GM12878 (cell line): ENCODE data around the gene ZNF716. TPM values are rescaled to one million over a fixed set of nuclear protein-coding genes. Genes with fewer than 3 reads are reported as not detected.

ENCODE experiments used
- ATAC-seq: fragments of 200-7000 bp; cut with Tn5 transposase; 3 replicates; pipeline ENCODE4 v1.9.1; 2020; ENCODE audit warnings: mild to moderate bottlenecking, moderate library complexity
- BruUV-seq: library from RNA; stranded (reverse); fragments of 400-500 nt; replicated peaks from 2 replicates; lab custom pipeline; 2021; lab: Mats Ljungman, UMichigan
- CTCF ChIA-PET: fragments of 300-600 bp; sonication (Branson Sonifier 250); formaldehyde crosslinking; extraction: SDS; loops from one replicate; lab custom pipeline; 2021; ENCODE audit warnings: inconsistent platforms; lab: Yijun Ruan, JAX
- POLR2A ChIA-PET: fragments of 350-600 bp; formaldehyde crosslinking; extraction: SDS; loops from one replicate; lab custom pipeline; 2021; ENCODE audit warnings: inconsistent platforms; lab: Charles Lee
- RAD21 ChIA-PET: fragments of 300-600 bp; sonication (Branson Sonifier 250); formaldehyde crosslinking; loops from one replicate; lab custom pipeline; 2023; ENCODE audit warnings: antibody characterized with exemption; ENCODE audit not compliant: unreplicated experiment; lab: Charles Lee
- SMC1A ChIA-PET: fragments of 300-600 bp; sonication (Branson Sonifier 250); formaldehyde crosslinking; loops from one replicate; lab custom pipeline; 2023; ENCODE audit not compliant: unreplicated experiment, uncharacterized antibody; lab: Charles Lee
- DNase-seq: peaks from one replicate; pipeline ENCODE4 v3.0.0-alpha.2; 2011; ENCODE audit warnings: low read depth, low spot score
- FAIRE-seq: peaks from 3 replicates; lab custom pipeline; 2011; peaks lifted over from hg19 to GRCh38; lab: Jason Lieb, UNC
- H2AFZ ChIP-seq: 2 replicates; pipeline ENCODE4 v1.6.0; 2011; ENCODE audit warnings: low read depth, low read length, control low read depth; ENCODE audit not compliant: control insufficient read depth
- H3K27ac ChIP-seq: 2 replicates; pipeline ENCODE4 v1.5.1; 2011; ENCODE audit warnings: control low read depth; ENCODE audit not compliant: control insufficient read depth, insufficient read depth
- H3K27me3 ChIP-seq, 2 experiments: replicated peaks in 1 of 2; 2 replicates each; pipeline versions ENCODE4 v1.6.0 to v1.6.1; 2011; ENCODE audit warnings: low read length in 1 of 2; ENCODE audit not compliant: control insufficient read depth in 2 of 2, insufficient read depth in 2 of 2
- H3K36me3 ChIP-seq, 2 experiments: 2 replicates each; pipeline ENCODE4 v1.5.1; 2011; ENCODE audit warnings: low read length in 1 of 2; ENCODE audit not compliant: control insufficient read depth in 2 of 2, insufficient read depth in 2 of 2
- H3K4me1 ChIP-seq: 2 replicates; pipeline ENCODE4 v1.6.1; 2011; ENCODE audit warnings: mild to moderate bottlenecking, low read length, moderate library complexity, mixed read lengths; ENCODE audit not compliant: control insufficient read depth, insufficient read depth
- H3K4me2 ChIP-seq: 2 replicates; pipeline ENCODE4 v1.6.0; 2011; ENCODE audit warnings: control low read depth; ENCODE audit not compliant: control insufficient read depth, insufficient read depth
- H3K4me3 ChIP-seq: fragments of 200-600 bp; sonication (generic); 2 replicates; pipeline ENCODE4 v1.5.1; 2016
- H3K79me2 ChIP-seq: 2 replicates; pipeline ENCODE4 v1.6.0; 2011; ENCODE audit warnings: low read length; ENCODE audit not compliant: control insufficient read depth, insufficient read depth
- H3K9ac ChIP-seq: 2 replicates; pipeline ENCODE4 v1.8.0; 2011; ENCODE audit warnings: low read length, control low read depth, mixed read lengths; ENCODE audit not compliant: control insufficient read depth, insufficient read depth
- H3K9me3 ChIP-seq: replicated peaks from 3 replicates; pipeline ENCODE4 v1.5.1; 2011; ENCODE audit warnings: mild to moderate bottlenecking, low read length; ENCODE audit not compliant: control insufficient read depth, insufficient read depth
- H4K20me1 ChIP-seq: 2 replicates; pipeline ENCODE4 v1.6.0; 2011; ENCODE audit not compliant: control insufficient read depth, insufficient read depth
- ASH2L ChIP-seq: fragments of 300-600, 200-600 bp; sonication (generic); IDR thresholded peaks from 2 replicates; pipeline ENCODE4 v1.6.1; 2017; ENCODE audit warnings: low read depth, mild to moderate bottlenecking, borderline replicate concordance
- ATF7 ChIP-seq: fragments of 450-650 bp; IDR thresholded peaks from 2 replicates; pipeline ENCODE4 v1.6.1; 2016; ENCODE audit warnings: low read depth, mild to moderate bottlenecking
- BCL3 ChIP-seq: IDR thresholded peaks from 2 replicates; pipeline ENCODE4 v1.6.1; 2011; ENCODE audit warnings: borderline replicate concordance, low read depth, mild to moderate bottlenecking, moderate library complexity, low read length; ENCODE audit not compliant: insufficient read depth, poor library complexity, severe bottlenecking
- CBFB ChIP-seq: IDR thresholded peaks from 2 replicates; pipeline ENCODE4 v1.6.1; 2016; ENCODE audit warnings: antibody characterized with exemption, low read depth
- CHD4 ChIP-seq: fragments of 200-600 bp; sonication (generic); IDR thresholded peaks from 2 replicates; pipeline ENCODE4 v1.6.1; 2016; ENCODE audit warnings: mild to moderate bottlenecking
- CUX1 ChIP-seq: IDR thresholded peaks from 2 replicates; pipeline ENCODE4 v1.6.1; 2012; ENCODE audit warnings: improper control_type of control experiment, low read depth, low read length; ENCODE audit not compliant: insufficient replicate concordance
- EED ChIP-seq: sonication (generic); IDR thresholded peaks from 2 replicates; pipeline ENCODE4 v1.6.1; 2016; ENCODE audit warnings: antibody characterized with exemption, low read depth
- IKZF1 ChIP-seq: fragments of 450-650 bp; conservative IDR thresholded peaks from 2 replicates; pipeline ENCODE4 v1.6.1; 2017; ENCODE audit warnings: antibody characterized with exemption, mild to moderate bottlenecking
- PML ChIP-seq: IDR thresholded peaks from 2 replicates; pipeline ENCODE4 v1.6.1; 2012; ENCODE audit warnings: low read length, inconsistent platforms
- SUPT20H ChIP-seq: IDR thresholded peaks from 2 replicates; pipeline ENCODE4 v1.6.1; 2011; ENCODE audit warnings: low read depth, mild to moderate bottlenecking, low read length, moderate library complexity, borderline replicate concordance; ENCODE audit not compliant: control insufficient read depth
- YBX1 ChIP-seq: fragments of 450-650 bp; IDR thresholded peaks from 2 replicates; pipeline ENCODE4 v1.6.1; 2016; ENCODE audit warnings: antibody characterized with exemption
- WGBS: methylation state at CpG from one replicate; pipeline ENCODE4 v1.1.6; 2016; ENCODE audit warnings: low lambda C conversion rate; ENCODE audit not compliant: insufficient replicate concordance, insufficient coverage; ENCODE audit errors: missing lambda C conversion rate; 5-methylcytosine and 5-hydroxymethylcytosine counted together
- in situ Hi-C: fragments of 300-500 bp; cut with MboI; formaldehyde crosslinking; loops from 9 replicates; pipeline ENCODE4 v1.14.3; 2018; ENCODE audit warnings: mixed read lengths
- intact Hi-C: fragments of 100-400 bp; cut with micrococcal nuclease; formaldehyde crosslinking; loops from one replicate; pipeline ENCODE4 v1.14.2; 2022; ENCODE audit not compliant: unreplicated experiment
- polyA plus RNA-seq, 11 experiments: library from polyadenylated mRNA; depleted of rRNA in 4 of 11; unstranded in 6 of 11; stranded (reverse) in 5 of 11; fragments of >200 nt; fragmentation: Nextera tagmentation in 4 of 11; fragmentation: Illumina TruSeq in 1 of 11; extraction: Ambion mirVana in 4 of 11; extraction: Trizol in 1 of 11; gene quantifications; 1 replicate in 1 of 11; 2 replicates in 10 of 11; pipeline versions ENCODE4 v1.2.1 to v1.2.3, GENCODE V29; 2011 to 2016; ENCODE audit warnings: inconsistent platforms in 2 of 11, missing spikeins in 2 of 11, low read depth in 1 of 11
- total RNA-seq, 4 experiments: library from RNA; depleted of rRNA in 3 of 4; stranded (reverse); fragments of >200 nt in 3 of 4; fragmentation: Illumina TruSeq in 1 of 4; extraction: Trizol in 1 of 4; gene quantifications; 2 replicates each; pipeline versions ENCODE4 v1.2.1 to v1.2.3, GENCODE V29; 2013 to 2021

Gene ZNF716
- total and polyA plus RNA-seq, 10 of the 15 experiments (the other 5 are each of a cell fraction or from before 2014, with no cell fraction given): not detected

- Histone ChIP-seq H3K79me2 (no peaks in the 10 kb centered on the region), H2AFZ (no peak overlapping the region), H3K27ac (no peak overlapping the region), H3K9me3 (no peaks in the 10 kb centered on the region; the same call in 2 of the 3 replicates), H3K9ac (no peak overlapping the region), H3K4me1 (no peaks in the 10 kb centered on the region), H3K4me2 (no peak overlapping the region), H3K36me3 (no peaks in the 10 kb centered on the region), H4K20me1 (no peaks in the 10 kb centered on the region), H3K27me3 (no peaks in the 10 kb centered on the region), H3K4me3 (no peak overlapping the region)
- in situ Hi-C loops: no loop called here
- ATAC-seq: no peak
- POLR2A ChIA-PET: no interaction called here
- no peak for FAIRE-seq
- BruUV-seq: no TSS peak
- TF ChIP-seq IKZF1 (no peak), ATF7 (no peak), EED (no peak), CUX1 (no peak), PML (no peak), CHD4 (no peak), SUPT20H (no peak), BCL3 (no peak), ASH2L (no peak), CBFB (no peak), YBX1 (no peak)
- WGBS: 4% methylated on average over 7 of the region's 7 CpGs
- no peak for DNase-seq
- intact Hi-C loops: no loop called here
- CTCF ChIA-PET: no interaction called here
- SMC1A ChIA-PET: no interaction called here
- RAD21 ChIA-PET: no interaction called here
Observed at GRCh38 chr7:57413529-57414398, 36.2 kb upstream of the ZNF716 start.
